NT2/D1 (cell line): Measurements from ENCODE around the gene GPR176.

ENCODE experiments used
- DNase-seq: peaks from one replicate; pipeline ENCODE4 v3.0.0-alpha.2; 2011; ENCODE audit warnings: low read depth, low spot score
- H3K27me3 ChIP-seq: 2 replicates; pipeline ENCODE4 v1.6.0; 2011; ENCODE audit warnings: mild to moderate bottlenecking; ENCODE audit not compliant: insufficient read length, insufficient read depth
- H3K36me3 ChIP-seq: 2 replicates; pipeline ENCODE4 v1.6.1; 2011; ENCODE audit warnings: mild to moderate bottlenecking, low read length, mixed read lengths; ENCODE audit not compliant: insufficient read depth, insufficient read length
- H3K4me1 ChIP-seq: 2 replicates; pipeline ENCODE4 v1.5.1; 2011; ENCODE audit not compliant: insufficient read depth, insufficient read length
- H3K4me3 ChIP-seq: 2 replicates; pipeline ENCODE4 v1.5.1; 2011; ENCODE audit warnings: low read depth; ENCODE audit not compliant: insufficient read length
- H3K9ac ChIP-seq: 2 replicates; pipeline ENCODE4 v1.6.0; 2011; ENCODE audit warnings: low read depth; ENCODE audit not compliant: insufficient read length
- H3K9me3 ChIP-seq: 2 replicates; pipeline ENCODE4 v1.5.1; 2011; ENCODE audit warnings: mild to moderate bottlenecking, low read length; ENCODE audit not compliant: insufficient read depth
- SUZ12 ChIP-seq: IDR thresholded peaks from 2 replicates; pipeline ENCODE4 v1.6.1; 2011; ENCODE audit not compliant: insufficient read length, insufficient read depth; ENCODE audit errors: extremely low read depth
- YY1 ChIP-seq: IDR thresholded peaks from 2 replicates; pipeline ENCODE4 v1.6.1; 2011; ENCODE audit not compliant: insufficient read length, insufficient read depth
- ZNF274 ChIP-seq: IDR thresholded peaks from 2 replicates; pipeline ENCODE4 v1.6.1; 2011; ENCODE audit warnings: mild to moderate bottlenecking, low read depth, low read length

GPR176 gene

DNA sequence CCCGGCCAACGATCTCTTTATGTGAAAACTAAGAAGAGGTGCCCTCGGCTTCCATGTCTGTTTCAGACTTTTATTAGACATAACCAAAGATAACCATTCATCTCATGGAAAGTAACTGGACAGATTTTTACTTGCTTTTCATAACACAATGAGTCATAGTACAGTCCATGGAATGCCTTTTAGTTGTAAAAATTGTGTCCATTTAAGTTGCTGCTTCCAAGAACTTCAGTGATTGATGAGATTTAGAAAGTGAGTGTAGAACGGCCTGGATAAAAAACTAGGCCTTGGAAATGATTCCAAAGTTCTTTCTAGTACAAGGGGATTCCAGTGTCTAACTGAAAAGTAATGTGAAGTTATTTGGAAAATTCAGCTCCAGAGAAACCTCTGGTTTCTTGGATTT lies 24.7 kb upstream of the GPR176 start:
- DNase-seq = no peak
- no peaks in the 10 kb centered on the region for H3K4me1 ChIP-seq
- H3K9me3 ChIP-seq = no peaks in the 10 kb centered on the region
- no peak overlapping the region for H3K9ac ChIP-seq
- no peak overlapping the region for H3K4me3 ChIP-seq
- no peak for TF ChIP-seq ZNF274
- TF ChIP-seq SUZ12 = no peak
- TF ChIP-seq YY1 = no peak
- peaks cover 72% of the 10 kb centered on the region for H3K36me3 ChIP-seq
- H3K27me3 ChIP-seq = no peaks in the 10 kb centered on the region

DNA sequence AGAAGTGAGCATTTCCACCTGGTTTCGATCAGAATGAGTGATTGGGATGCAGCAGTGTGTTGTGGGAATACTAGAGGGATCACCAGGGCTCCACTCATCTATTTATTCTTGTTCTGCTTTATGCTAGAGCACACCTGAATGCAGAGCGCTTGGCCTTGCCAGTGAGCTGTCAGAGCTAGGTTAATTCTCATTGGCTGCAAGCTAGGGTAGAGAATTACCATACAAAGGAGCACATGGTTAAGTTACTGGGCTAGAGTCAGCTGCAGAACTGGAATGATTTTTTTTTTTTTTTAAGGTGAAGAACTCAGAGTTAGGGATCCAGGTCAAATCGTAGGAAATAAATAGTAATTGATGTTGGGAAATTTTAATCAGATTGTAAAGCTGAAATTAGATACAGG lies 22.7 kb upstream of the GPR176 start:
- H3K4me1 ChIP-seq = no peaks in the 10 kb centered on the region
- peaks cover 78% of the 10 kb centered on the region for H3K36me3 ChIP-seq

DNA sequence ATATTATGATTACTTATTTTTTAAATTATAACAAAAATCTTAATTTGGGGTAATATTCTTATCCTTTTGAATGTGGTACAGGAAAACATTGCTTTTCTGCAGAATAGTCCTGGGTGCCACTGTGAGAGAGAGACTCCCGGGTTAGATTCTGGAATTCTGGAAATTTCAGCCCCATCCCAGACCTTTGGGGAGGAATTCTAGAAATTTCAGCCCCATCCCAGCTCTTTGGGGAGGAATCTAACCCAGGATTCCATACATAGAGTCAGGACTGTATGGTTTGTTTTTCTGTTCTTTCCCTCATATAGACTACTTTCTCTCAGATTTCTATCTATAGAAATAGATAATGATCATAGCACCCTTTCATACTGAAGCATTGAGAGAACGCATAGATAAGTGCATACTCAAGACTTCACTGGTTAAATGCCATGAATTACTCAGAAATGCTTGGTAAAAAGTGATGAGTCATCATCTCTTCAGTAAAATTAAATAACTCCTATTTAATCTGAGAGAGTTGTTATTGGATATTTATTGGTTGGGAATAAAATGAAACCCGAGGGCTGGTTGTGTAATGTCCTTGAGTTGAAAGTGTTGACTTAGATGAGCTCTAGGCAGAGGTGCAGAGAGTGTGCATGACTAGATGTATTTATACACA lies 22.2 kb upstream of the GPR176 start:
- Histone ChIP-seq H3K9ac (no peak overlapping the region), H3K27me3 (no peaks in the 10 kb centered on the region), H3K4me1 (no peaks in the 10 kb centered on the region), H3K36me3 (peaks cover 73% of the 10 kb centered on the region), H3K9me3 (no peaks in the 10 kb centered on the region), H3K4me3 (no peak overlapping the region)
- TF ChIP-seq YY1 = no peak
- TF ChIP-seq ZNF274 = no peak
- TF ChIP-seq SUZ12 = no peak
- no peak for DNase-seq

More for the DNA sequence above, 22.7 kb upstream of the GPR176 start:
- no peaks in the 10 kb centered on the region for H3K9me3 ChIP-seq
- H3K4me3 ChIP-seq = no peak overlapping the region
- no peak for TF ChIP-seq SUZ12
- no peak for TF ChIP-seq YY1
- TF ChIP-seq ZNF274 = no peak
- no peaks in the 10 kb centered on the region for H3K27me3 ChIP-seq
- no peak overlapping the region for H3K9ac ChIP-seq
- DNase-seq = no peak

DNA sequence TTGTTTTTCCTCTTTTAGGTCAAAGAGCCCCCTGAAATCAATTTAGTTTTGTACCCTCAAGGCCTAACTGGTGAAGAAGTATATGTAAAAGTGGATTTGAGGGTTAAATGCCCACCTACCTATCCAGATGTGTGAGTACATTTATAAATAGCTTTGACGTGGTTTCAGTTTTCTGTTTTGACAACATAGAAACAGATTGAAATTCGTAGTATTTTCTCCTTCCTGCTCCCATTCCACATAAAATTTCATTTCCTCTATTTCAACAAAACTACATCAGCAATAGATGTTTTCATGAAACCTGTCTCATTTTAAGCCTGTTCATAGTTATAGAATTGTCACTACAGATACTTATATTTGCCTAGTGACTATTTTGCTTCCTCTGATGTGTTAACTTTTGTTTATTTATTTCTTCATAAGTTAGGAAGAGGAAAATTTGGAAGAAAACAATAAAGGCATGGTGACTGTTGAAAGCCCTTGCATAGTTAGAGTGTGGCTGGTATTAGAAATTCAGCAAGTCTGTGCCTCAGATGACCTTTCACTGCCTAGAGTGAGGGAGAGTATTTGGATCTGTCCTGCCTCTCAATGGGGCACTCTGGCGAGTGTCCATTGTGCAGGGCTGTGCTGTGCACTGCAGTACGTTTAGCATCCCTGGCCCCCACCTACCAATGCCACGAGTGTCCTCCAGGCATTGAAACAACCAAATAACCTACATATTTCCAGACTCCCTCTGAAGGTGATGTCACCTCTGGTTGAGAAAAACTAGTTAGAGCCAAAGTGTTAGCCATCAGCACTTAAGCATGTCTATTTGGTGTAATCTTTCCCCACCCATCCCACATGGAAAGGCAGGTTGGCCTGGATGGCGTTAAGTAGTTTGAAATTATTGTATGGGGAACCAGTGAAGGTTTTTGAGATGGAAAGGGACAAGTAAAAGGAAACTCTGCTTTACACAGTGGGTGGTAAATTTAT lies 19.7 kb upstream of the GPR176 start:
- no peaks in the 10 kb centered on the region for H3K9me3 ChIP-seq
- H3K9ac ChIP-seq = no peak overlapping the region
- no peak for DNase-seq
- no peak for TF ChIP-seq YY1
- TF ChIP-seq SUZ12 = no peak
- TF ChIP-seq ZNF274 = no peak
- no peak overlapping the region for H3K4me3 ChIP-seq
- H3K4me1 ChIP-seq = no peaks in the 10 kb centered on the region
- H3K36me3 ChIP-seq = peaks cover 60% of the 10 kb centered on the region
- H3K27me3 ChIP-seq = no peaks in the 10 kb centered on the region

DNA sequence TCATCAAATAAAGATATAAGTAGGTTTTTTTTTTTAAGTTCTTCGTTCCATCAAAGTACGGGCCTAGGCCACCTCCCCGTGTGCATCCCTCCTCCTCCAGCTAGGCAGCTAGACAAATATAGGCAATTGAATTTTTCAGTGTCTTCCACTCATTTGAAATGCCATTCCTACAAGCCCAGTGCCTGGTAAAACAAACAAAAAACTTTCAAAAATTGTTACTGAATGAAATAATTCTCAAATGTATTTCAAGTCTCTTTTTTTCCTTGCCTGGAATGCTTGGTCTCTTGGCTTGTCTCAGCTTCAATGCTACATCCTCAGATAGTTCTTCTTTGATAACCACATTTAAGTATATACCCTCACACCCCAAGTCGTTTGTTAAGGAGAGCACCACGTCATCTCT lies 17.6 kb upstream of the GPR176 start:
- H3K9ac ChIP-seq = no peak overlapping the region
- H3K9me3 ChIP-seq = no peaks in the 10 kb centered on the region
- TF ChIP-seq SUZ12 (no peak), YY1 (no peak), ZNF274 (no peak)
- no peak for DNase-seq
- H3K4me3 ChIP-seq = no peak overlapping the region
- H3K27me3 ChIP-seq = no peaks in the 10 kb centered on the region
- no peaks in the 10 kb centered on the region for H3K4me1 ChIP-seq
- peaks cover 43% of the 10 kb centered on the region for H3K36me3 ChIP-seq

DNA sequence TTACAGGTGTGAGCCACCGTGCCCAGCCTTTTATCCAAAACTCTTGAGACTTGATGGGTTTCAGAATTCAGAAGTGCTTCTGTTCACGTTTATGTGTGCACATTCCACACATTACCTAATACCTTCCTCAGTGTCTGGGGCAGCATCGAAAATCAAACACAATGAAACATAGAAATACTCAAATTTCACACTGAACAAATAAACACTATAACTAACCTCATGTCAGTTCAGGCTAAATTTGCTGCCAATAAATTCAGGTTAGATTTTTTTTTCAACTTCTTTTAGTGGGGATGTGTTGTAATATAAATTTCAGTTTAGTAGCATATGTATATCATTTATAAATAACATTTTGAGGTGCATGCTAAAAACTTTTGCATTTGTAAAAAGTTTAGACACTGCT lies 16.6 kb upstream of the GPR176 start:
- H3K27me3 ChIP-seq = no peaks in the 10 kb centered on the region
- H3K9me3 ChIP-seq = no peaks in the 10 kb centered on the region

DNA sequence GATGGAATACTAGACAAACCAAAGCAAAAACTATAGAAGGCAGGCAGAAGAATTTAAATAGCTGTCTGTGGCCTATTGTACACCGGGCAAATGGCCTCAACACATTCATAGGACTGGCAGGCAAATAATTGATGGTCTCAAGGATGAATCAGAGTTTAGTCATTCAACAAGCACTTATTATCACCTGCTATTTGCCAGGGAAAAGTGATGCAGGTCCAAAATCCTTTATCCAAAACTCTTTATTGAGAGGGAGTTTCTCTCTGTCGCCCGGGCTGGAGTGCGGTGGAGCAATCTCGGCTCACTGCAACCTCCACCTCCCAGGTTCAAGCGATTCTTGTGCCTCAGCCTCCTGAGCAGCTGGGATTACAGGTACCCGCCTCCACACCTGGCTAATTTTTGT lies 16.1 kb upstream of the GPR176 start:
- Histone ChIP-seq H3K36me3 (peaks cover 34% of the 10 kb centered on the region), H3K9me3 (no peaks in the 10 kb centered on the region), H3K9ac (no peak overlapping the region), H3K27me3 (no peaks in the 10 kb centered on the region), H3K4me1 (no peaks in the 10 kb centered on the region), H3K4me3 (no peak overlapping the region)
- no peak for TF ChIP-seq SUZ12
- TF ChIP-seq YY1 = no peak
- TF ChIP-seq ZNF274 = no peak
- DNase-seq = no peak

More for the DNA sequence above, 16.6 kb upstream of the GPR176 start:
- TF ChIP-seq ZNF274 (no peak), SUZ12 (no peak), YY1 (no peak)
- Histone ChIP-seq H3K36me3 (peaks cover 39% of the 10 kb centered on the region), H3K9ac (no peak overlapping the region), H3K4me1 (no peaks in the 10 kb centered on the region), H3K4me3 (no peak overlapping the region)
- DNase-seq = no peak
